MM.1S (cell line): Measurements from ENCODE around the gene BMF.

Source experiments
- DNase-seq: peaks from one replicate; pipeline ENCODE4 v3.0.0-alpha.2; 2015
- H2AFZ ChIP-seq: fragments of 300-600 bp; sonication (generic); 2 replicates; pipeline ENCODE4 v1.6.0; 2016; ENCODE audit warnings: antibody characterized with exemption, low read length
- H3F3A ChIP-seq: fragments of 300-600 bp; sonication (generic); 2 replicates; pipeline ENCODE4 v1.6.1; 2016; ENCODE audit warnings: mild to moderate bottlenecking, antibody characterized with exemption, low read length, moderate library complexity, mixed read lengths; ENCODE audit not compliant: insufficient read depth
- H3K27ac ChIP-seq: fragments of 300-600 bp; sonication (generic); 2 replicates; pipeline ENCODE4 v1.5.1; 2016; ENCODE audit warnings: mild to moderate bottlenecking, low read length
- H3K27me3 ChIP-seq: fragments of 300-600 bp; sonication (generic); replicated peaks from 2 replicates; pipeline ENCODE4 v1.6.0; 2016; ENCODE audit warnings: low read length; ENCODE audit not compliant: insufficient read depth
- H3K36me3 ChIP-seq: fragments of 300-600 bp; sonication (generic); replicated peaks from 2 replicates; pipeline ENCODE4 v1.6.1; 2016; ENCODE audit warnings: mild to moderate bottlenecking, low read length, mixed read lengths; ENCODE audit not compliant: insufficient read depth
- H3K4me1 ChIP-seq: fragments of 300-600 bp; sonication (generic); 2 replicates; pipeline ENCODE4 v1.6.1; 2016; ENCODE audit warnings: low read length, mixed read lengths
- H3K4me2 ChIP-seq: fragments of 300-600 bp; sonication (generic); 2 replicates; pipeline ENCODE4 v1.6.0; 2016; ENCODE audit warnings: low read depth, low read length
- H3K4me3 ChIP-seq: fragments of 300-600 bp; sonication (generic); 2 replicates; pipeline ENCODE4 v1.5.1; 2016; ENCODE audit warnings: low read length, mixed read lengths
- H3K79me2 ChIP-seq: fragments of 300-600 bp; sonication (generic); 2 replicates; pipeline ENCODE4 v1.6.1; 2016; ENCODE audit warnings: mixed run types, low read length, mixed read lengths
- H3K9ac ChIP-seq: fragments of 300-600 bp; sonication (generic); 2 replicates; pipeline ENCODE4 v1.6.1; 2016; ENCODE audit warnings: low read length, mixed read lengths
- H3K9me2 ChIP-seq: fragments of 300-600 bp; sonication (generic); replicated peaks from 2 replicates; pipeline ENCODE4 v1.6.1; 2016; ENCODE audit warnings: mild to moderate bottlenecking, low read length, mixed read lengths; ENCODE audit not compliant: insufficient read depth
- H3K9me3 ChIP-seq: fragments of 300-600 bp; sonication (generic); replicated peaks from 2 replicates; pipeline ENCODE4 v1.6.1; 2016; ENCODE audit warnings: mild to moderate bottlenecking, low read length, mixed read lengths; ENCODE audit not compliant: insufficient read depth
- H4K20me1 ChIP-seq: fragments of 300-600 bp; sonication (generic); 2 replicates; pipeline ENCODE4 v1.6.1; 2016; ENCODE audit warnings: mild to moderate bottlenecking, low read length, moderate library complexity, mixed read lengths; ENCODE audit not compliant: insufficient read depth
- EZH2 ChIP-seq: fragments of 300-600 bp; sonication (generic); optimal IDR thresholded peaks from 2 replicates; pipeline ENCODE3; 2017; ENCODE audit warnings: low read depth, mild to moderate bottlenecking, antibody characterized with exemption, low read length, mixed read lengths
- EZH2phosphoT487 ChIP-seq: fragments of 300-600 bp; sonication (generic); IDR thresholded peaks from 2 replicates; pipeline ENCODE4 v1.6.1; 2018; ENCODE audit warnings: antibody characterized with exemption, low read length
- TF ChIP-seq, protein P1 (sequence below): fragments of 300-600 bp; sonication (generic); IDR thresholded peaks from 2 replicates; pipeline ENCODE4 v1.5.1; 2016; ENCODE audit warnings: antibody characterized with exemption, low read length, mixed read lengths

The BMF gene

DNA sequence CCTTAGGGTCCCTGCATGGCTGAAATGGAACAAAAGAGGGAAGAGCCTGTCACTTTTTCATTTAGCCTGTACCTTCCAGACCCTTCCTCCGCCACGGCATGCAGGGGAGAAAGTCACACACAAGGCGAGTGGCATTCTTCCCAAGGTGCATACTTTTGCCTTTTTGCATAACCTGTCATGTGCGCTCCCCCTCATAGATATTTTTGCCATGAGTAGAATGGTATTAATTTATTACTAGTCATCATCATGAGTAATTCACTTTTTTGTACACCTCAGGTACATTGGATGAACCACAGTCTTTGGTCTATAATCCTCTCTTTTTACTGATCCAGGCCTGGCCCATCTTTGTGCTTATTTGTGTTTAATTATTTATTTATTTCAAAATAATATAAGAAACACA, 43.3 kb upstream of the BMF start:
- H3K9me3 ChIP-seq: no peaks in the 10 kb centered on the region
- no peak overlapping the region for H3K4me3 ChIP-seq
- no peak overlapping the region for H3K4me2 ChIP-seq
- H4K20me1 ChIP-seq: no peaks in the 10 kb centered on the region
- no peak overlapping the region for H2AFZ ChIP-seq
- no peaks in the 10 kb centered on the region for H3K9me2 ChIP-seq
- TF ChIP-seq EZH2phosphoT487 (no peak), EZH2 (no peak)
- TF ChIP-seq, protein P1, sequence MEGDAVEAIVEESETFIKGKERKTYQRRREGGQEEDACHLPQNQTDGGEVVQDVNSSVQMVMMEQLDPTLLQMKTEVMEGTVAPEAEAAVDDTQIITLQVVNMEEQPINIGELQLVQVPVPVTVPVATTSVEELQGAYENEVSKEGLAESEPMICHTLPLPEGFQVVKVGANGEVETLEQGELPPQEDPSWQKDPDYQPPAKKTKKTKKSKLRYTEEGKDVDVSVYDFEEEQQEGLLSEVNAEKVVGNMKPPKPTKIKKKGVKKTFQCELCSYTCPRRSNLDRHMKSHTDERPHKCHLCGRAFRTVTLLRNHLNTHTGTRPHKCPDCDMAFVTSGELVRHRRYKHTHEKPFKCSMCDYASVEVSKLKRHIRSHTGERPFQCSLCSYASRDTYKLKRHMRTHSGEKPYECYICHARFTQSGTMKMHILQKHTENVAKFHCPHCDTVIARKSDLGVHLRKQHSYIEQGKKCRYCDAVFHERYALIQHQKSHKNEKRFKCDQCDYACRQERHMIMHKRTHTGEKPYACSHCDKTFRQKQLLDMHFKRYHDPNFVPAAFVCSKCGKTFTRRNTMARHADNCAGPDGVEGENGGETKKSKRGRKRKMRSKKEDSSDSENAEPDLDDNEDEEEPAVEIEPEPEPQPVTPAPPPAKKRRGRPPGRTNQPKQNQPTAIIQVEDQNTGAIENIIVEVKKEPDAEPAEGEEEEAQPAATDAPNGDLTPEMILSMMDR: no peak
- H3K27ac ChIP-seq: no peak overlapping the region
- no peaks in the 10 kb centered on the region for H3F3A ChIP-seq
- H3K9ac ChIP-seq: no peak overlapping the region
- H3K36me3 ChIP-seq: no peaks in the 10 kb centered on the region
- peaks cover 4% of the 10 kb centered on the region for H3K4me1 ChIP-seq
- H3K27me3 ChIP-seq: no peaks in the 10 kb centered on the region
- DNase-seq: no peak
- H3K79me2 ChIP-seq: no peaks in the 10 kb centered on the region

DNA sequence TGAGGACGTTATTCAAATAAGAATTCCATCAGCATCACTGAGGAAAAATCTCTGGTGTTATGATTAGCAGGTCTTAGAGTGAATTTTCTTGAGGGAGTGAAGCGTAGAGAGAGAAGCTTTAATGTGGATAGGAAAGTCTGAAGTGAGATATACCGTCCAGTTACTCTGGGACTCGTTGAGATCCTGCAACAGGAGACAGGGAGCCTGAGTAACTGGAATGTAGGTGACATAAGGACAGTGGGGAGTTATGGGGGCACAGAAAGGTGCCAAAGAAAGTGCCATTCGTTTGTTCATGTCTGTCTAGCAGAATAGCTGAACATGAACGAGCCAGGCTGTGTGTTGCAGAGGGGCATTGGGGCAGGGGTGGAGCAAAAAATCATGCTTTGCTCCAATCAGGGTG, 42.8 kb upstream of the BMF start:
- H4K20me1 ChIP-seq: no peaks in the 10 kb centered on the region
- no peak for DNase-seq
- H3F3A ChIP-seq: no peaks in the 10 kb centered on the region
- H3K79me2 ChIP-seq: no peaks in the 10 kb centered on the region
- H2AFZ ChIP-seq: no peak overlapping the region
- no peak for TF ChIP-seq EZH2phosphoT487
- TF ChIP-seq, protein P1: no peak
- TF ChIP-seq EZH2: no peak
- no peak overlapping the region for H3K4me2 ChIP-seq
- H3K9me3 ChIP-seq: no peaks in the 10 kb centered on the region
- H3K4me1 ChIP-seq: peaks cover 4% of the 10 kb centered on the region
- H3K9ac ChIP-seq: no peak overlapping the region
- no peak overlapping the region for H3K4me3 ChIP-seq
- no peaks in the 10 kb centered on the region for H3K36me3 ChIP-seq
- H3K27me3 ChIP-seq: no peaks in the 10 kb centered on the region
- no peaks in the 10 kb centered on the region for H3K9me2 ChIP-seq
- no peak overlapping the region for H3K27ac ChIP-seq

DNA sequence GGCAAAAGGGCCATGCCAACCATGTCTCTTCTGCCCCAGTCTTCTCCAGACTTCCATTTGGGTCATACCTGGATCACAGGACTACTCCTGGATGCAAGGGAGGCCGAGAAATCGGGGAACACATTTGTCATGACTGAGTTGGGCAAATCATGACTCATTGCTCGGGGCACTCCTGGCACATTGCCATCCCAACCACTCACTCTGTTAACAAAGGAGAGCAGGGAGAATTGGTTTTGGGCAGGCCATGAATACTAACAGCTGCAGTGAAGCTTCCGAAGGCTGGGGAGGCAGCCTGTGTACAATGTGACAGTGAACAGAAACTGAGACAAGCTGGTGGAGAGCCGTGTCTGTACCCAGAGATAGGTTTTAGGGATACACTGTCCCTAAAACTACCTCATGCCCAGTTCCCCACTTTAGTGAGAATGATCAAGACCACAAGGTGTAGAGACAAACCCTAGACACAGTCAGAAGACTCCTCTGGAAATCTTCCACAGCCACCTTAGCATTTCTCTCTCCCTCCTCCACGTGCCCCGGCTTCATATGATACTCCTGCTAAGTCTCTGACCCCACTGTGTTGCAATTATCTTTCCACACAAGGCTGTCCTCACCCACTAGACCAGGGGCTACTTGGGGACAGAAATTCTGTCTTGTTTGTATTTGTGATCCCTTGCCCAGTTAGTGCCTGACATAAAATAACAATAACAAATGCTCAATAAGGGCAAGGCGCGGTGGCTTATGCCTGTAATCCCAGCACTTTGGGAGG, 41.7 kb upstream of the BMF start:
- no peaks in the 10 kb centered on the region for H3K79me2 ChIP-seq
- no peak overlapping the region for H3K27ac ChIP-seq
- no peak overlapping the region for H3K4me2 ChIP-seq
- H3K4me3 ChIP-seq: no peak overlapping the region
- no peaks in the 10 kb centered on the region for H3K9me2 ChIP-seq
- H3K36me3 ChIP-seq: no peaks in the 10 kb centered on the region
- no peak for TF ChIP-seq EZH2phosphoT487
- TF ChIP-seq EZH2: no peak
- TF ChIP-seq, protein P1: no peak
- H3K9ac ChIP-seq: no peak overlapping the region
- no peaks in the 10 kb centered on the region for H4K20me1 ChIP-seq
- H2AFZ ChIP-seq: no peak overlapping the region
- H3K27me3 ChIP-seq: no peaks in the 10 kb centered on the region
- H3K4me1 ChIP-seq: peaks cover 2% of the 10 kb centered on the region
- no peaks in the 10 kb centered on the region for H3K9me3 ChIP-seq
- H3F3A ChIP-seq: no peaks in the 10 kb centered on the region
- DNase-seq: no peak
